ENCODE data around the gene RPP25. TPM values are rescaled to one million over a fixed set of nuclear protein-coding genes. Genes with fewer than 3 reads are reported as not detected.

RPP25 gene
- total RNA-seq, 1 experiment from 2014 or later: 31.3 TPM

DNA sequence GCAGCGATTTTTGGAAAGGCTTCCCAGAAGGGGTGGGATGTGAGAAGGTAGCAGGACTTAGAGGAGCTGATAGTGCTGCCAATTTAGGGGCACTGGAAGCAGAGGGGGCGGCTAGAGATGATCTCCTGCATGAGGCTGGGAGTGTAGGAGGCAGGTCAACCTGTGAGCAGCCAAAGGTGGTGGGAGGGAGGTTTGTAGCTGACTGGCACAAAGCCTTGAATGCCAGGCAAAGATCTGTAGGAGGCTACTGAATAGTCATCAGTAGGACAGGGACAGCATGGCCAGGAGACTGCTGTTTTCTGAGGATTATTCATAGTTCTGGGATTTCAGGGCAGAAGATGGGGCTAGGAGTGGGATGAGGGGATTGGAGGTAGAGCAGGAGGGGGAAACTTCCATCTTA is 41.0 kb upstream of the RPP25 start:
- peaks cover 19% of the 10 kb centered on the region for H3K36me3 Mint-ChIP-seq
- no peak for TF ChIP-seq ARID4B (CRISPR knock-in tag; IDR thresholded peaks at IDR 0.05; ENCODE audit: borderline replicate concordance)
- no peak for TF ChIP-seq MYBL2 (CRISPR knock-in tag; IDR thresholded peaks at IDR 0.05)
- no peak for TF ChIP-seq PRRX2 (CRISPR knock-in tag; IDR thresholded peaks at IDR 0.05)
- no peak for TF ChIP-seq EMX1 (CRISPR knock-in tag; IDR thresholded peaks at IDR 0.05)
- TF ChIP-seq, protein P1, sequence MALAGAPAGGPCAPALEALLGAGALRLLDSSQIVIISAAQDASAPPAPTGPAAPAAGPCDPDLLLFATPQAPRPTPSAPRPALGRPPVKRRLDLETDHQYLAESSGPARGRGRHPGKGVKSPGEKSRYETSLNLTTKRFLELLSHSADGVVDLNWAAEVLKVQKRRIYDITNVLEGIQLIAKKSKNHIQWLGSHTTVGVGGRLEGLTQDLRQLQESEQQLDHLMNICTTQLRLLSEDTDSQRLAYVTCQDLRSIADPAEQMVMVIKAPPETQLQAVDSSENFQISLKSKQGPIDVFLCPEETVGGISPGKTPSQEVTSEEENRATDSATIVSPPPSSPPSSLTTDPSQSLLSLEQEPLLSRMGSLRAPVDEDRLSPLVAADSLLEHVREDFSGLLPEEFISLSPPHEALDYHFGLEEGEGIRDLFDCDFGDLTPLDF (CRISPR knock-in tag; IDR thresholded peaks at IDR 0.05): no peak
- POLR2A ChIA-PET: no interaction called here
- no peak for ATAC-seq
- H3K4me3 Mint-ChIP-seq: peak overlapping the region; percentile 16; the same call in 1 of the 2 replicates
- DNase-seq (ENCODE audit: low spot score): no peak
- H3K4me1 Mint-ChIP-seq: peaks cover 20% of the 10 kb centered on the region
- peaks cover 3% of the 10 kb centered on the region; the same call in 1 of the 2 replicates for H3K27me3 Mint-ChIP-seq (ENCODE audit: low read depth)
- CTCF ChIA-PET: no interaction called here
- no peak overlapping the region for H3K27ac Mint-ChIP-seq
- H3K9me3 Mint-ChIP-seq: no peaks in the 10 kb centered on the region

- no peak for ATAC-seq
Observed at GRCh38 chr15:74997141-74997540, 40.6 kb upstream of the RPP25 start.

More at GRCh38 chr15:74997141-74997540, 40.6 kb upstream of the RPP25 start:
- POLR2A ChIA-PET: interaction anchor here (0.5 kb wide), 1 partner anchor 605 kb away, joined by 7 read pairs; no protein-coding TSS in a partner anchor
- Mint-ChIP-seq H3K4me3 (no peak overlapping the region), H3K36me3 (peaks cover 15% of the 10 kb centered on the region), H3K9me3 (no peaks in the 10 kb centered on the region), H3K27me3 (ENCODE audit: low read depth) (peaks cover 7% of the 10 kb centered on the region), H3K27ac (no peak overlapping the region), H3K4me1 (peaks cover 20% of the 10 kb centered on the region)
- TF ChIP-seq ZNF671 (CRISPR knock-in tag; IDR thresholded peaks at IDR 0.05) (no peak), ZNF263 (CRISPR knock-in tag; IDR thresholded peaks at IDR 0.05; ENCODE audit: low read depth) (no peak), E2F5 (CRISPR knock-in tag; IDR thresholded peaks at IDR 0.05) (no peak), GABPB1 (CRISPR knock-in tag; IDR thresholded peaks at IDR 0.05) (no peak), ZNF232 (CRISPR knock-in tag; IDR thresholded peaks at IDR 0.05) (no peak), TEAD1 (CRISPR knock-in tag; IDR thresholded peaks at IDR 0.05) (no peak), ELF4 (CRISPR knock-in tag; IDR thresholded peaks at IDR 0.05; ENCODE audit: low read depth) (no peak), GTF2I (CRISPR knock-in tag; conservative IDR thresholded peaks at IDR 0.05) (no peak), RORB (CRISPR knock-in tag; IDR thresholded peaks at IDR 0.05) (no peak), ZBTB21 (CRISPR knock-in tag; IDR thresholded peaks at IDR 0.05; ENCODE audit: borderline replicate concordance) (no peak)
- TF ChIP-seq, protein P2, sequence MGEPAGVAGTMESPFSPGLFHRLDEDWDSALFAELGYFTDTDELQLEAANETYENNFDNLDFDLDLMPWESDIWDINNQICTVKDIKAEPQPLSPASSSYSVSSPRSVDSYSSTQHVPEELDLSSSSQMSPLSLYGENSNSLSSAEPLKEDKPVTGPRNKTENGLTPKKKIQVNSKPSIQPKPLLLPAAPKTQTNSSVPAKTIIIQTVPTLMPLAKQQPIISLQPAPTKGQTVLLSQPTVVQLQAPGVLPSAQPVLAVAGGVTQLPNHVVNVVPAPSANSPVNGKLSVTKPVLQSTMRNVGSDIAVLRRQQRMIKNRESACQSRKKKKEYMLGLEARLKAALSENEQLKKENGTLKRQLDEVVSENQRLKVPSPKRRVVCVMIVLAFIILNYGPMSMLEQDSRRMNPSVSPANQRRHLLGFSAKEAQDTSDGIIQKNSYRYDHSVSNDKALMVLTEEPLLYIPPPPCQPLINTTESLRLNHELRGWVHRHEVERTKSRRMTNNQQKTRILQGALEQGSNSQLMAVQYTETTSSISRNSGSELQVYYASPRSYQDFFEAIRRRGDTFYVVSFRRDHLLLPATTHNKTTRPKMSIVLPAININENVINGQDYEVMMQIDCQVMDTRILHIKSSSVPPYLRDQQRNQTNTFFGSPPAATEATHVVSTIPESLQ (CRISPR knock-in tag; IDR thresholded peaks at IDR 0.05): no peak
- TF ChIP-seq, protein P3, sequence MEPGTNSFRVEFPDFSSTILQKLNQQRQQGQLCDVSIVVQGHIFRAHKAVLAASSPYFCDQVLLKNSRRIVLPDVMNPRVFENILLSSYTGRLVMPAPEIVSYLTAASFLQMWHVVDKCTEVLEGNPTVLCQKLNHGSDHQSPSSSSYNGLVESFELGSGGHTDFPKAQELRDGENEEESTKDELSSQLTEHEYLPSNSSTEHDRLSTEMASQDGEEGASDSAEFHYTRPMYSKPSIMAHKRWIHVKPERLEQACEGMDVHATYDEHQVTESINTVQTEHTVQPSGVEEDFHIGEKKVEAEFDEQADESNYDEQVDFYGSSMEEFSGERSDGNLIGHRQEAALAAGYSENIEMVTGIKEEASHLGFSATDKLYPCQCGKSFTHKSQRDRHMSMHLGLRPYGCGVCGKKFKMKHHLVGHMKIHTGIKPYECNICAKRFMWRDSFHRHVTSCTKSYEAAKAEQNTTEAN (CRISPR knock-in tag; IDR thresholded peaks at IDR 0.05): no peak
- DNase-seq (ENCODE audit: low spot score): no peak
- CTCF ChIA-PET: interaction anchor here (2.7 kb wide), 2 partner anchors 46 to 95 kb away, joined by 15 to 17 read pairs; no protein-coding TSS in a partner anchor

Data from WTC11 (cell line).